ENCODE measurements around the gene FSTL5. TPM values are rescaled to one million over a fixed set of nuclear protein-coding genes. Genes with fewer than 3 reads are reported as not detected.
"Not testable (repeated sequence)": the region's sequence is repeated elsewhere in the genome, so short reads cannot be mapped to it uniquely, and the experiment has no call there.

Gene FSTL5
- total RNA-seq, 2 experiments from 2014 or later = not detected

DNA sequence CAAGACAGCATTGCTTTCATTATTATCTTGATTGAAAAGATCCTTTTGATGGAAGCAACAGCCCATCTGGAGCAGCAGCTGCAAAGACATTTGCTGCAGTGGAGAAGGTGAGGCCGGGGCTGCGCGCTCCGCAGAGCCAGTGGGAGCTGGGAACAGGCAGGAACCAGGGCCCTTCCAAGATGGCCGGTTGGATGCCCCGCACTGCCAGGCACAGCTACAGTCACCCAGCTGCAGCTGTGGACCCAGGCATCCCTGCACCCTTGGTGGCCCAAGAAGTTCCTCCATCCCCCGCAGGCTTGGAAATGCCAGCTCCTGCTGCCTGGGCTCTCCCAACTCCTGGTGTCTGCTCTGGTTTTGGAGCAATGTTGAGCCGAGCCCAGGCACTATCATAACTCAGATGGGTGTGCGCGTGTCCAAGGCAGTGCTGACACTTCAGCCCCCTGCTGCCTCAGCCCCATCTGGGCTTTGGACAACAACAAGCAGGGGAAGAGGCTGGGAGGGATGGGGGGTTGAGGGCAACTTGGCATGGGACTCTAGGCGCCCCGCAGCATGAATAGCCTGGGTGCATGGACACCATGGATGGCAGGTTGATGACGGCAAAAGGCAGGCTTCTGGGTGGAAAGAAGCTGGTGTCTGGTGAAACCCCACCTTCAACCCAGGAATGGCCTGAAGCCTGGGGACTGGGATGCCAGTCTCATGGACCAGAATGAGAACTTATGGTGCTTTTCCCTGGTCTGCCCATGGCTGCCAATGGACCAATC lies 371.8 kb downstream of the FSTL5 start:
- POLR2A ChIA-PET = no interaction called here
- CTCF ChIA-PET = no interaction called here
- H3K36me3 Mint-ChIP-seq (ENCODE audit: low read depth) = no peaks in the 10 kb centered on the region
- no peaks in the 10 kb centered on the region for H3K9me3 Mint-ChIP-seq
- no peak overlapping the region for H3K27ac Mint-ChIP-seq
- no peaks in the 10 kb centered on the region for H3K4me1 Mint-ChIP-seq (ENCODE audit: low read depth)
- H3K4me3 Mint-ChIP-seq = no peak overlapping the region
- DNase-seq = no peak
- no peak for ATAC-seq
- TF ChIP-seq, protein P1, sequence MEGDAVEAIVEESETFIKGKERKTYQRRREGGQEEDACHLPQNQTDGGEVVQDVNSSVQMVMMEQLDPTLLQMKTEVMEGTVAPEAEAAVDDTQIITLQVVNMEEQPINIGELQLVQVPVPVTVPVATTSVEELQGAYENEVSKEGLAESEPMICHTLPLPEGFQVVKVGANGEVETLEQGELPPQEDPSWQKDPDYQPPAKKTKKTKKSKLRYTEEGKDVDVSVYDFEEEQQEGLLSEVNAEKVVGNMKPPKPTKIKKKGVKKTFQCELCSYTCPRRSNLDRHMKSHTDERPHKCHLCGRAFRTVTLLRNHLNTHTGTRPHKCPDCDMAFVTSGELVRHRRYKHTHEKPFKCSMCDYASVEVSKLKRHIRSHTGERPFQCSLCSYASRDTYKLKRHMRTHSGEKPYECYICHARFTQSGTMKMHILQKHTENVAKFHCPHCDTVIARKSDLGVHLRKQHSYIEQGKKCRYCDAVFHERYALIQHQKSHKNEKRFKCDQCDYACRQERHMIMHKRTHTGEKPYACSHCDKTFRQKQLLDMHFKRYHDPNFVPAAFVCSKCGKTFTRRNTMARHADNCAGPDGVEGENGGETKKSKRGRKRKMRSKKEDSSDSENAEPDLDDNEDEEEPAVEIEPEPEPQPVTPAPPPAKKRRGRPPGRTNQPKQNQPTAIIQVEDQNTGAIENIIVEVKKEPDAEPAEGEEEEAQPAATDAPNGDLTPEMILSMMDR (IDR thresholded peaks at IDR 0.05) = no peak
- intact Hi-C loops (cut with micrococcal nuclease) = no loop called here
- no peaks in the 10 kb centered on the region for H3K27me3 Mint-ChIP-seq

- ATAC-seq (no peak), DNase-seq (no peak)
- Mint-ChIP-seq H3K4me1 (ENCODE audit: low read depth) (no peaks in the 10 kb centered on the region), H3K36me3 (ENCODE audit: low read depth) (no peaks in the 10 kb centered on the region), H3K4me3 (no peak overlapping the region), H3K27ac (no peak overlapping the region), H3K9me3 (peaks cover 4% of the 10 kb centered on the region), H3K27me3 (no peaks in the 10 kb centered on the region)
- CTCF ChIA-PET = no interaction called here
- TF ChIP-seq, protein P1 (IDR thresholded peaks at IDR 0.05) = no peak
- intact Hi-C loops (cut with micrococcal nuclease) = no loop called here
- POLR2A ChIA-PET = no interaction called here
These were observed 396.7 kb downstream of the FSTL5 start for GRCh38 chr4:161767116-161767515.

- Mint-ChIP-seq H3K9me3 (peaks cover 6% of the 10 kb centered on the region), H3K27me3 (no peaks in the 10 kb centered on the region), H3K4me3 (no peak overlapping the region), H3K4me1 (ENCODE audit: low read depth) (no peaks in the 10 kb centered on the region), H3K36me3 (ENCODE audit: low read depth) (no peaks in the 10 kb centered on the region), H3K27ac (no peak overlapping the region)
- no peak for DNase-seq
- POLR2A ChIA-PET = no interaction called here
- TF ChIP-seq, protein P1 (IDR thresholded peaks at IDR 0.05) = no peak
- intact Hi-C loops (cut with micrococcal nuclease) = no loop called here
- ATAC-seq = no peak
- CTCF ChIA-PET = no interaction called here
These were observed 401.0 kb downstream of the FSTL5 start for GRCh38 chr4:161762796-161763195.

DNA sequence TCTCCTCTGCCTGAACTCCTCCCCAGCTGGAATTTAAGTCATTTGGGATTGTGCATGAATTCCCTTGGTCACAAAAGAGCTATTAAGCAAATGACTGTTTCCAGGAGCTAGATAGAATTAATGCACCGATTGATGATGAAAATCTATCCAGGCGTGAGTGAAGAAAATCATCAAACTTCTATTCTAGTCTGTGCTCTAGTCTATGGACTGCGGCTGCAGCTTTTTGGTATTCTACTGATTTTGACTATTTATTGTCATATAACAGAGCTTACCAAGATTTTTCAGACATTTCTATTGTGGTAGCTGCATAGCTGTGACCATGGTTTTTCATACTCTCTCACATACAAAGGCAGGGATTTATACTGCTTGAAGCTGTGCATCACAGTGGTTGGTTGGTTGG lies 403.8 kb downstream of the FSTL5 start:
- H3K36me3 Mint-ChIP-seq (ENCODE audit: low read depth) = no peaks in the 10 kb centered on the region

GRCh38 chr4:161758412-161758811 lies 405.4 kb downstream of the FSTL5 start:
- CTCF ChIA-PET; ATAC-seq; intact Hi-C loops (cut with micrococcal nuclease); DNase-seq; H3K36me3 Mint-ChIP-seq (ENCODE audit: low read depth); H3K4me3 Mint-ChIP-seq; H3K4me1 Mint-ChIP-seq (ENCODE audit: low read depth); H3K27me3 Mint-ChIP-seq; H3K9me3 Mint-ChIP-seq; H3K27ac Mint-ChIP-seq; POLR2A ChIA-PET: not testable (repeated sequence)

More for the DNA sequence above, 403.8 kb downstream of the FSTL5 start:
- ATAC-seq (no peak), DNase-seq (no peak)
- Mint-ChIP-seq H3K4me1 (ENCODE audit: low read depth) (no peaks in the 10 kb centered on the region), H3K4me3 (no peak overlapping the region), H3K27me3 (no peaks in the 10 kb centered on the region), H3K9me3 (peaks cover 4% of the 10 kb centered on the region), H3K27ac (no peak overlapping the region)
- TF ChIP-seq, protein P1 (IDR thresholded peaks at IDR 0.05) = no peak
- CTCF ChIA-PET = no interaction called here
- POLR2A ChIA-PET = no interaction called here
- intact Hi-C loops (cut with micrococcal nuclease) = no loop called here

Data from activated CD8-positive, alpha-beta T cell treated with anti-CD3 and anti-CD28 coated beads for 36 hours (primary cell).